H1 (cell line): Measurements from ENCODE around the gene THOC5. TPM values are rescaled to one million over a fixed set of nuclear protein-coding genes. Genes with fewer than 3 reads are reported as not detected.

Experiments
- CTCF ChIA-PET: fragments of 300-600 bp; sonication (Branson Sonifier 250); formaldehyde crosslinking; loops from one replicate; lab custom pipeline; 2021; ENCODE audit not compliant: partially characterized antibody; lab: Charles Lee
- POLR2A ChIA-PET: fragments of 300-600 bp; sonication (Branson Sonifier 250); formaldehyde crosslinking; loops from one replicate; lab custom pipeline; 2021; ENCODE audit warnings: inconsistent platforms; ENCODE audit not compliant: partially characterized antibody; lab: Charles Lee
- DNase-seq, 2 experiments: peaks; one replicate each; pipeline versions ENCODE4 v3.0.0 to v3.0.0-alpha.2; 2010 to 2022; ENCODE audit warnings: low spot score in 2 of 2, low read depth in 1 of 2, mixed read lengths in 1 of 2
- FAIRE-seq: peaks from 2 replicates; lab custom pipeline; 2011; peaks lifted over from hg19 to GRCh38; lab: Jason Lieb, UNC
- H2AFZ ChIP-seq: 2 replicates; pipeline ENCODE4 v1.8.1; 2012; ENCODE audit warnings: low read length, inconsistent platforms
- H2AK5ac ChIP-seq: 2 replicates; pipeline ENCODE4 v1.6.1; 2013; ENCODE audit warnings: low read depth, low read length
- H2BK120ac ChIP-seq: replicated peaks from 2 replicates; pipeline ENCODE3; 2013; ENCODE audit warnings: low read depth, low read length, inconsistent platforms
- H2BK12ac ChIP-seq: 2 replicates; pipeline ENCODE4 v1.6.1; 2013; ENCODE audit warnings: low read depth, low read length
- H2BK15ac ChIP-seq: 2 replicates; pipeline ENCODE4 v1.6.1; 2013; ENCODE audit warnings: low read length
- H2BK20ac ChIP-seq: 2 replicates; pipeline ENCODE4 v1.6.1; 2013; ENCODE audit warnings: low read length
- H2BK5ac ChIP-seq: 2 replicates; pipeline ENCODE4 v1.6.1; 2013; ENCODE audit warnings: low read depth, low read length
- H3K14ac ChIP-seq: 2 replicates; pipeline ENCODE4 v1.6.1; 2013; ENCODE audit warnings: inconsistent platforms; ENCODE audit not compliant: insufficient read length
- H3K18ac ChIP-seq: 2 replicates; pipeline ENCODE4 v1.6.1; 2013; ENCODE audit warnings: low read length; ENCODE audit errors: extremely low read depth
- H3K23ac ChIP-seq: 2 replicates; pipeline ENCODE4 v1.6.1; 2013; ENCODE audit warnings: inconsistent platforms; ENCODE audit not compliant: insufficient read length
- H3K23me2 ChIP-seq: 2 replicates; pipeline ENCODE4 v1.6.1; 2013; ENCODE audit warnings: low read depth, low read length
- H3K27ac ChIP-seq: 2 replicates; pipeline ENCODE4 v1.6.1; 2011; ENCODE audit warnings: low read depth, low read length, inconsistent platforms
- H3K27me3 ChIP-seq, 4 experiments: replicated peaks in 1 of 4; 1 replicate in 1 of 4; 2 replicates in 3 of 4; pipeline versions ENCODE4 v1.6.1 to v1.8.1; 2011 to 2013; ENCODE audit warnings: low read length in 3 of 4, mild to moderate bottlenecking in 3 of 4, inconsistent platforms in 2 of 4, mixed read lengths in 2 of 4, moderate library complexity in 1 of 4; ENCODE audit not compliant: control insufficient read depth in 3 of 4, insufficient read depth in 3 of 4; ENCODE audit errors: extremely low read depth in 1 of 4
- H3K36me3 ChIP-seq, 4 experiments: 2 replicates each; pipeline versions ENCODE4 v1.6.1 to v1.8.1; 2011 to 2013; ENCODE audit warnings: mild to moderate bottlenecking in 4 of 4, low read length in 3 of 4, moderate library complexity in 2 of 4, control low read depth in 1 of 4, inconsistent platforms in 1 of 4; ENCODE audit not compliant: insufficient read depth in 4 of 4, control insufficient read depth in 2 of 4
- H3K4ac ChIP-seq: replicated peaks from 2 replicates; pipeline ENCODE3; 2013; ENCODE audit warnings: low read length, low read depth, mixed read lengths, inconsistent platforms; ENCODE audit not compliant: insufficient read length
- H3K4me1 ChIP-seq, 4 experiments: replicated peaks in 1 of 4; 1 replicate in 1 of 4; 2 replicates in 3 of 4; pipeline versions ENCODE4 v1.6.1 to v1.8.1; 2011 to 2013; ENCODE audit warnings: low read length in 3 of 4, inconsistent platforms in 2 of 4, mixed read lengths in 1 of 4; ENCODE audit not compliant: insufficient read depth in 4 of 4, control insufficient read depth in 3 of 4
- H3K4me2 ChIP-seq, 2 experiments: 2 replicates each; pipeline versions ENCODE4 v1.6.1 to v1.8.1; 2011 to 2013; ENCODE audit warnings: low read depth in 2 of 2, low read length in 2 of 2, control low read depth in 1 of 2, inconsistent platforms in 1 of 2, mild to moderate bottlenecking in 1 of 2; ENCODE audit not compliant: insufficient read depth in 1 of 2
- H3K4me3 ChIP-seq, 4 experiments: fragments of 200-600, 300-600 bp in 1 of 4; sonication (generic), shearing (Covaris generic), sonication (Bioruptor Twin) in 1 of 4; 2 replicates each; pipeline versions ENCODE4 v1.5.1 to v1.8.1; 2011 to 2016; ENCODE audit warnings: low read length in 4 of 4, low read depth in 3 of 4, control low read depth in 2 of 4, inconsistent platforms in 2 of 4, mild to moderate bottlenecking in 2 of 4, mixed read lengths in 1 of 4, moderate library complexity in 1 of 4; ENCODE audit not compliant: insufficient read depth in 2 of 4; ENCODE audit errors: extremely low read depth in 1 of 4
- H3K56ac ChIP-seq: replicated peaks from 2 replicates; pipeline ENCODE3; 2013; ENCODE audit warnings: low read depth, mild to moderate bottlenecking, mixed read lengths, low read length, inconsistent platforms; ENCODE audit not compliant: insufficient read length
- H3K79me1 ChIP-seq: 2 replicates; pipeline ENCODE4 v1.6.1; 2013; ENCODE audit warnings: low read depth, low read length, control low read depth
- H3K79me2 ChIP-seq, 2 experiments: 2 replicates each; pipeline versions ENCODE4 v1.6.1 to v1.8.1; 2012 to 2013; ENCODE audit warnings: low read length in 2 of 2, mild to moderate bottlenecking in 2 of 2, inconsistent platforms in 1 of 2; ENCODE audit not compliant: insufficient read depth in 2 of 2, control insufficient read depth in 1 of 2
- H3K9ac ChIP-seq, 4 experiments: replicated peaks in 1 of 4; 1 replicate in 1 of 4; 2 replicates in 3 of 4; pipeline versions ENCODE4 v1.6.1 to v1.8.1; 2011 to 2013; ENCODE audit warnings: low read depth in 3 of 4, low read length in 3 of 4, control low read depth in 2 of 4, mild to moderate bottlenecking in 2 of 4, moderate library complexity in 2 of 4, inconsistent platforms in 1 of 4; ENCODE audit errors: extremely low read depth in 1 of 4
- H3K9me3 ChIP-seq, 2 experiments: 2 replicates each; pipeline versions ENCODE4 v1.6.1 to v1.8.1; 2012 to 2013; ENCODE audit warnings: mild to moderate bottlenecking in 2 of 2, moderate library complexity in 2 of 2, control low read depth in 1 of 2, inconsistent platforms in 1 of 2, low read depth in 1 of 2, low read length in 1 of 2, mixed read lengths in 1 of 2; ENCODE audit not compliant: insufficient read depth in 2 of 2
- H4K20me1 ChIP-seq, 2 experiments: replicated peaks in 1 of 2; 2 replicates each; pipeline versions ENCODE3 to v1.8.1; 2011 to 2013; ENCODE audit warnings: inconsistent platforms in 2 of 2, low read length in 2 of 2, mild to moderate bottlenecking in 1 of 2; ENCODE audit not compliant: insufficient read depth in 2 of 2, control insufficient read depth in 1 of 2
- H4K5ac ChIP-seq: 2 replicates; pipeline ENCODE4 v1.6.1; 2013; ENCODE audit warnings: low read length, low read depth, mixed read lengths, inconsistent platforms; ENCODE audit not compliant: insufficient read length
- H4K8ac ChIP-seq: 2 replicates; pipeline ENCODE4 v1.8.0; 2013; ENCODE audit warnings: mild to moderate bottlenecking, moderate library complexity, low read length, inconsistent platforms; ENCODE audit not compliant: insufficient read depth; ENCODE audit errors: extremely low read depth
- H4K91ac ChIP-seq: replicated peaks from 2 replicates; pipeline ENCODE3; 2013; ENCODE audit warnings: low read length, mixed read lengths, inconsistent platforms; ENCODE audit not compliant: insufficient read length
- RBBP5 ChIP-seq: IDR thresholded peaks from 2 replicates; pipeline ENCODE4 v1.7.1; 2012; ENCODE audit warnings: low read depth, mild to moderate bottlenecking, inconsistent platforms, low read length, moderate library complexity, borderline replicate concordance
- TAF1 ChIP-seq: IDR thresholded peaks from 2 replicates; pipeline ENCODE4 v1.6.1; 2011; ENCODE audit warnings: mild to moderate bottlenecking, low read depth, low read length
- TBP ChIP-seq: IDR thresholded peaks from 2 replicates; pipeline ENCODE4 v1.6.1; 2011; ENCODE audit warnings: low read depth, low read length, improper control_type of control experiment
- TEAD4 ChIP-seq: IDR thresholded peaks from 2 replicates; pipeline ENCODE4 v1.6.1; 2012; ENCODE audit warnings: low read depth, low read length, inconsistent platforms, mixed read lengths
- WGBS, 2 experiments: shearing (Covaris generic) in 1 of 2; methylation state at CpG; one replicate each; pipeline versions ENCODE4 v1.1.6 to v1.1.7; 2013 to 2015; ENCODE audit warnings: low lambda C conversion rate in 2 of 2, mixed read lengths in 2 of 2, inconsistent platforms in 1 of 2, low coverage in 1 of 2, missing lambda C conversion rate in 1 of 2; ENCODE audit not compliant: insufficient replicate concordance in 2 of 2, insufficient coverage in 1 of 2, insufficient read length in 1 of 2; ENCODE audit errors: extremely low coverage in 1 of 2, missing lambda C conversion rate in 1 of 2; 5-methylcytosine and 5-hydroxymethylcytosine counted together
- polyA plus RNA-seq, 7 experiments: library from polyadenylated mRNA; depleted of rRNA in 3 of 7; stranded (reverse) in 5 of 7; unstranded in 2 of 7; fragments of >200 nt in 5 of 7; fragments of 200-250 nt in 2 of 7; gene quantifications; 1 replicate in 5 of 7; 2 replicates in 1 of 7; 4 replicates in 1 of 7; pipeline versions ENCODE4 v1.2.1 to v1.2.3, GENCODE V29; 2011 to 2013; ENCODE audit warnings: missing spikeins in 2 of 7, mixed read lengths in 2 of 7
- total RNA-seq: library from RNA; stranded (reverse); fragmentation: NEBNext Ultra II Directional; extraction: Animal tissue kit (Norgen Biotek cat#: 25700); gene quantifications from 2 replicates; pipeline ENCODE4 v1.2.1, GENCODE V29; 2021

Gene THOC5
- total and polyA plus RNA-seq, 2 of the 8 experiments (the other 6 are each of a cell fraction or from before 2014, with no cell fraction given), result 27.7 to 65.7 TPM

DNA sequence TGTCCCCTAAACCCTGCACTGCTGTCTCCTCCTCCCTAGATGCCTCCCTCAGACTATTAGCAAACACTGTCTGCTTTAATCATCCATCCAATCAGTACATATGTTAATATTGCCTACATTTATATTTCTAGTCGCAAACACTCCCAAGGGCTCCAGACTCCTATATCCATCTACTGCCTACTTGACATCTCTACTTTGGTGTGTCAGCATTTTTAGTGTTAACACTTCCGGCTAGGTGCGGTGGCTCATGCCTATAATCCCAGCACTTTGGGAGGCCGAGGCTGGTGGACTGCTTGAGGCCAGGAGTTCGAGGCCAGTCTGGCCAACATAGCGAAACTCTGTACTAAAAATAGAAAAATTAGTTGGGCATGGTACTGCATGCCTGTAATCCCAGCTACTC is 5.5 kb upstream of the THOC5 start:
- no peak for DNase-seq
- TF ChIP-seq TEAD4 (no peak), TBP (no peak), RBBP5 (no peak), TAF1 (no peak)
- TF ChIP-seq, all 59 proteins: peak for 0
- no peak overlapping the region for H4K8ac ChIP-seq
- no peak overlapping the region for H2BK12ac ChIP-seq
- no peak overlapping the region for H2AFZ ChIP-seq
- H2BK5ac ChIP-seq, result no peak overlapping the region
- H3K18ac ChIP-seq, result no peak overlapping the region
- H3K36me3 ChIP-seq, result peaks cover 35 to 74% (median 63%) of the 10 kb centered on the region in 4 experiments
- no peak for FAIRE-seq
- no peaks in the 10 kb centered on the region for H3K79me1 ChIP-seq
- WGBS, 2 experiments, result 85% methylated on average over 6 of the region's 6 CpGs; no CpG with 5 or more reads in 1 of the 2 experiments
- ChIA-PET POLR2A (interaction anchor here (0.9 kb wide), 1 partner anchor 16 kb away, joined by 3 read pairs; no protein-coding TSS in a partner anchor), CTCF (no interaction called here)
- H3K27me3 ChIP-seq, result no peaks in the 10 kb centered on the region
- H3K4me3 ChIP-seq, result no peak overlapping the region
- no peak overlapping the region for H2AK5ac ChIP-seq
- H3K4me2 ChIP-seq, result no peak overlapping the region
- no peak overlapping the region for H4K5ac ChIP-seq
- H2BK120ac ChIP-seq, result no peak overlapping the region
- no peaks in the 10 kb centered on the region for H3K79me2 ChIP-seq
- H3K56ac ChIP-seq, result no peak overlapping the region
- H4K20me1 ChIP-seq, result peaks cover 0 to 10% of the 10 kb centered on the region in 2 experiments
- no peak overlapping the region for H2BK20ac ChIP-seq
- H3K14ac ChIP-seq, result no peak overlapping the region
- no peaks in the 10 kb centered on the region; the same call in 1 of the 2 replicates for H3K23me2 ChIP-seq
- H3K9me3 ChIP-seq, result no peaks in the 10 kb centered on the region
- no peak overlapping the region for H3K9ac ChIP-seq
- no peaks in the 10 kb centered on the region for H3K4me1 ChIP-seq
- no peak overlapping the region for H3K27ac ChIP-seq
- no peak overlapping the region for H2BK15ac ChIP-seq
- no peak overlapping the region for H3K23ac ChIP-seq
- no peak overlapping the region for H4K91ac ChIP-seq
- no peak overlapping the region for H3K4ac ChIP-seq
